ENCODE data around the gene ABHD10. TPM values are rescaled to one million over a fixed set of nuclear protein-coding genes. Genes with fewer than 3 reads are reported as not detected.
"Not testable (repeated sequence)": the region's sequence is repeated elsewhere in the genome, so short reads cannot be mapped to it uniquely, and the experiment has no call there.

ABHD10 gene
- total RNA-seq, 1 experiment from 2014 or later, result 36.1 TPM

DNA sequence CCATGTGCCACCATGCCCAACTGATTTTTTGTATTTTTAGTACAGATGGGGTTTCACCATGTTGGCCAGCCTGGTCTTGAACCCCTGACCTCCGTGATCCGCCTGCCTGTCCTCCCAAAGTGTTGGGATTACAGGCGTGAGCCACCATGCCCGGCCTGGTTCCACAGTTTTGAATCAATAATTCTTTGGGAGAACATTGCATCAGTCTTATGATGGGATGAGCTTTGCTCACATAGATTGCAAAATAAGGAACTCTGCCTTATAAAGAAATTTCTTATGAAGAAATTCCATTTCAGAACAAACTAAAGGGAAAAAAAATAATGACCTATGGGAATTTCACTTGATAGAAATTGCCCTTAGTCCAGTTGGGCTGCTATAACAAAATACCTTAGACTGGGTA lies 39.9 kb downstream of the ABHD10 start:
- no peaks in the 10 kb centered on the region for H3K36me3 ChIP-seq (replicated peaks; ENCODE audit: control insufficient read depth, insufficient read depth, low read length)
- no peak for DNase-seq

DNA sequence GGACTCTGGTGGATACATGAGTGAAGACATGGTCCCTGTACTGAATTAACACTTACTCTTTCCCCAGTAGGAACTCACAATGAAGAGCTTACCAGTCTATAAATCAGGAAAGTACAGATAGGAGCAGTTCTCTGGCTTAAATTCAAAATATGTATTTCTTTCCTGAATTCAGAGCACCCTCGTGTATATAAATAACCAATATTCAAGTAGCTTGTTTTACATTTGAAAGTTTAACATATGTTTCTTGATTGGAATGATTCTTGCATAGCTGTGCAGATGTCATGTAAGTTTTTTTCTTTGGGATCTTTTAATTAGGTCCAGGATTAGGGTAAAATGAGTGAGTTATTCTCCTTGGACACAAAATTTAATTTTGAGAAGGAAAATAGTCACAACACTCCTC lies 40.9 kb downstream of the ABHD10 start:
- Histone ChIP-seq H3K36me3 (replicated peaks; ENCODE audit: control insufficient read depth, insufficient read depth, low read length) (no peaks in the 10 kb centered on the region), H3K4me3 (ENCODE audit: insufficient read depth, low read depth, low read length) (no peak overlapping the region), H3K27me3 (ENCODE audit: control insufficient read depth, insufficient read depth, low read length) (no peaks in the 10 kb centered on the region)
- DNase-seq, result no peak

More for the DNA sequence above, 39.9 kb downstream of the ABHD10 start:
- Histone ChIP-seq H3K27me3 (ENCODE audit: control insufficient read depth, insufficient read depth, low read length) (no peaks in the 10 kb centered on the region), H3K4me3 (ENCODE audit: insufficient read depth, low read depth, low read length) (no peak overlapping the region)

DNA sequence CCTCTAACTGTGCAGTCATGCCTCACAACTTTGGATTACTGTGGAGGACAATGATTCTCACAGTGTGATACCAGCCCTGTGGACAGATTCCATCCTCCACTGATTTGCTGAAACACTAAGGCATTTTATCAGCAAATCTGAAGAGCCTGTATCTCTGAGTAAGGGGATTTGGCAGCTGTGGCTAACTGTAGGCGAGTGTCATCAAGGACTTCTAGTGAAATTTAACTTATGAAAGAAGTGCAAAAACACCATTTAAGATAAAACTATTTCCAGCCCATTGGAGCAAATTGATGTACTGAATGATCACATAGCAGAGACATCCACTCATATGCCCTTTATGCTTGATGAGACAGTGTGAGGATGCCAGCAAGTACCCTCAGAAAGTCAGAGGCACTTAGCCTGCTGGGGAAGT lies 41.9 kb downstream of the ABHD10 start:
- Histone ChIP-seq H3K27me3 (ENCODE audit: control insufficient read depth, insufficient read depth, low read length) (no peaks in the 10 kb centered on the region), H3K36me3 (replicated peaks; ENCODE audit: control insufficient read depth, insufficient read depth, low read length) (no peaks in the 10 kb centered on the region), H3K4me3 (ENCODE audit: insufficient read depth, low read depth, low read length) (no peak overlapping the region)
- no peak for DNase-seq

DNA sequence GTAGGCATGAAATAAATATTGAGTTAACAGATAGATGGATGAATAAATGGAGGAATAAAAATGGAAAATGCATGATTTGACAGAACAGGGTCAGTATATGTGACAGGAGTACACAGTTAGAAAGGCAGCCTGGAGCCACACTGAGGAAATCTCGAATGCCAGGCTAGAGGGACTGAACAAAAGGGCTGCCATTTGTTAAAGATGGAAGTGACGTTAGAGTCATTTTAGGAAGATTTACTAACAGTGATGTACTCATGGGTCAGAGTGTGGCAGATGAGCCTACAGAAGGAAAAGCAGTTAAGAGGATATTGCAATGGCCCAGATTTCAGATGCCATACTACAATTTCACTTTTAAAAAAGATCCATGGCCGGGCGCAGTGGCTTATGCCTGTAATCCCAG lies 48.3 kb downstream of the ABHD10 start:
- no peak for DNase-seq
- Histone ChIP-seq H3K4me3 (ENCODE audit: insufficient read depth, low read depth, low read length) (no peak overlapping the region), H3K36me3 (replicated peaks; ENCODE audit: control insufficient read depth, insufficient read depth, low read length) (no peaks in the 10 kb centered on the region), H3K27me3 (ENCODE audit: control insufficient read depth, insufficient read depth, low read length) (no peaks in the 10 kb centered on the region)

DNA sequence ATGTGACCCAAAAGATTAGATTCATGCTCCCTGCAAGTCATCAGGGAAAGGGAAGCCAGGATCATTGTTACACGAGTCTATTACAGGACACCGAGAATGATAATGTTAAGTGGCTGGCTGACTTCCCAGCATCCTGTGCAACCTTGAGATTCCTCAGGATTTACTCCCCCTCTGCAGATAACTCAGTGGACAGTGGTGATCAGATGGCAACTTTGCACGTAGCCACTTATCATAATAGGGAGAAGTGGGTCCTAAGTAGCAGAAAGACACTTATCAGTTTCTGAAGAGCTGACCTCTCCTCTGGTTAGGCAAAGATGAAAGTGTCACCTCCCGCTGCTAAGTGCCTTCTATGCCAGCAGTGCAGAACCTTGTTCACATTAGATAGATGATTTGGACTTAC lies 49.0 kb downstream of the ABHD10 start:
- DNase-seq, result no peak
- Histone ChIP-seq H3K27me3 (ENCODE audit: control insufficient read depth, insufficient read depth, low read length) (no peaks in the 10 kb centered on the region), H3K36me3 (replicated peaks; ENCODE audit: control insufficient read depth, insufficient read depth, low read length) (no peaks in the 10 kb centered on the region; the same call in 1 of the 2 replicates), H3K4me3 (ENCODE audit: insufficient read depth, low read depth, low read length) (no peak overlapping the region)

DNA sequence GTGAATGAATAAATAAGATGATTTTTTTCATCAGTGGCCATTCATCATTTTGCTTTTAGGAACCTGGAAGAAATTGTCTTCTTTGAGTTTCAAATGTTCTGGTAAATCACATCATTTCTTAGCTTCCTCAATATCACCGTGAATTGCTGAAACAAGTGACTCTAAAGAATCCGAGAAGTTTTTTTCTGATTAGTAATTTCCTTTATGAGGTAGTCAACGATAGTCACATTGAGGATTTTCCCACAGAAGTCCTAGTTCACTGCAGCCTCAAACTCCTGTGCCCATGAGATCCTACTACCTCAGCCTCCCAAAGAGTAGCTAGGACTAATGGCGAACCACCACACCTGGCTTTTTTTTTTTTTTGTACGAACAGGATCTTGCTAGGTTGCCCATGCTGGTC lies 52.1 kb downstream of the ABHD10 start:
- H3K4me3 ChIP-seq (ENCODE audit: insufficient read depth, low read depth, low read length), result no peak overlapping the region
- no peaks in the 10 kb centered on the region; the same call in 1 of the 2 replicates for H3K36me3 ChIP-seq (replicated peaks; ENCODE audit: control insufficient read depth, insufficient read depth, low read length)
- no peaks in the 10 kb centered on the region for H3K27me3 ChIP-seq (ENCODE audit: control insufficient read depth, insufficient read depth, low read length)
- no peak for DNase-seq

DNA sequence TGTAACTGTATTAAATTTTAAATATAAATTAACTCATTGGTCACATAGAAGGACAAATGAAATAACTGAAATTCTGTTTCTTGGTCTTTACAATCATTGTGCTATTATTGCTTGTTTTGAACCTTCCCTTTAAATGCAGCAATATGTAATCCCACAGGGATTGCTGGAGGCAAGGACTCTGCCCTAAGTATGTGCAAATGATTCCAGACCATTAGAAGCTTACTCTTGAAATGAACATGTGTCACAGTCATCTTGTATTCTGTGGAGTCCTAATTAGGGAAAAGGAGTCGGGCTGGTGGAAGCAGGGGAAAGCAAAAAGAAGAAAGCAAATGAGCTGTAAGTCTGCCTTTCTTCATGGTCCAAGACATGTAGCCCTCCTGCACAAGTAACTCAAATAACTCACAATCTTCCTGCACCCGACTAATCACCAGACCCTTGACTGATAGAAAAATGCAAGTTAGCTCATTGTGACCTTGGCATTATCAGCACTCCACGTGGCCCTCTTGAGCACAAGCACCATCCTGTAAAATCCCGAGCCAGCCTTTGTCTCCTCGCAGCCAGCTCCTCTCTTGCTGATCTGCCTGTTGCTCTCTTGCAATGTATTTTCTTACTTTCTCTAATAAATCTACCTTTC lies 53.4 kb downstream of the ABHD10 start:
- H3K36me3 ChIP-seq (replicated peaks; ENCODE audit: control insufficient read depth, insufficient read depth, low read length), result no peaks in the 10 kb centered on the region; the same call in 1 of the 2 replicates
- no peaks in the 10 kb centered on the region for H3K27me3 ChIP-seq (ENCODE audit: control insufficient read depth, insufficient read depth, low read length)
- DNase-seq, result no peak
- H3K4me3 ChIP-seq (ENCODE audit: insufficient read depth, low read depth, low read length), result no peak overlapping the region

DNA sequence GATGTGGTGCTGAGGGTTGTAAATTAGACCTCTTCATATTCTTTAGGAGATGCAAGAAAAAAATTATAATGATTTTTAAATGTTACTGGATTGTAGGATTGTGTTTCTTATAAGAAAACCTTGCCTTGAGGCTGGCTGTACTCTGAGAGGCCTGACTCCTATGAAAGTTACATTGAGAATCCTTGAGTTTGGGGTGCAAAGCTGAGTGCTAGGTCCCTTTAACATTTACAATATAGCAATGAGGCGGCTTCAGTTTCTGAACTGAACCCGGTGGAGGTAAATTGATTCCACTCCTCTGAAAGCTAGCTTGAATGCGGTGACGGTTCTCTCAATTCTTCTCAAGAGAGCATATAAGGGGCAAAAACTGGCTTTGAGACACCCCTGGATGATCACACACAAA lies 55.6 kb downstream of the ABHD10 start, which contains the start of gene TMPRSS7:
TSS of gene TMPRSS7 (plus strand) at position 301 of the 400 bp plus-strand sequence. CDS start 110 bp downstream, outside the sequence.
- H3K27me3 ChIP-seq (ENCODE audit: control insufficient read depth, insufficient read depth, low read length), result no peaks in the 10 kb centered on the region
- DNase-seq, result no peak
- no peaks in the 10 kb centered on the region; the same call in 1 of the 2 replicates for H3K36me3 ChIP-seq (replicated peaks; ENCODE audit: control insufficient read depth, insufficient read depth, low read length)
- no peak within 1 kb of the TSS for H3K4me3 ChIP-seq (ENCODE audit: insufficient read depth, low read depth, low read length)

DNA sequence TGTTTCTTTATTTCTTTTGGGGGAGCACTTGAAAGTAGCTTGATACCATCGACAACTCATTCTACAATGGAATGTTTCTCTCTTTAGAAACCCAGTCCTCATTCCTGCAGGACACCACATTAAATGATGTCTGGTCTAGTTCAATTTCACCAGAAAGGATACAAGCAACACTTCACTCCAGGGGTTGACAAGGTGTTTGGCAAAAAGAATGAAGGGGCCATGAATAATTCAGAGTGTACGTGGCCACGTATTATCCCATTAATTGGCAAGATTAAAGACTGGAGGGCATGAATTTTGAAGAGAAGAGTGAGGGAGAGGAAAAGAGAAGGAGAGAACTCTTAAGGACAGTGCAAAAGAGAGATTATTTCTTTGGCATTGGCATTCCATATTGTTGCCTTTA lies 56.4 kb downstream of the ABHD10 start:
- Histone ChIP-seq H3K4me3 (ENCODE audit: insufficient read depth, low read depth, low read length) (no peak overlapping the region), H3K36me3 (replicated peaks; ENCODE audit: control insufficient read depth, insufficient read depth, low read length) (no peaks in the 10 kb centered on the region; the same call in 1 of the 2 replicates)
- DNase-seq, result no peak

DNA sequence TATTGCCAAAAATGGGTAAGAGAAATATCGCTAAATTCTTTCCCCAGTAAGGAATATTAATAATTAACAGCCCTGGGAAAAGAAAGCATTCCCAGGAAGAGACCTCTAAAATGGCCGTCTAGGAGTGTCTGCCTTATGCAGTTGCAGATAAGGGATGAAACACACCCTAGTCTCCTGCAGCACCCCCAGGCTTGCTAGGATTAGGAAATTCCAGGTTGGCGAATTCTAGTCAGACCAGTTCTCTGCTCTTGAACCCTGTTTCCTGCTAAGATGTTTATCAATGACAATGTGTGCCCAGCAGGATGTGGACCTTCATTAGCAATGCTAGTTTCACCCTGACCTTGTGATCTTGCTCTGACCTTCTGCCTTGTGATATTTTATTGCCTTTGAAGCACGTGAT lies 58.4 kb downstream of the ABHD10 start:
- DNase-seq; H3K27me3 ChIP-seq (ENCODE audit: control insufficient read depth, insufficient read depth, low read length); H3K36me3 ChIP-seq (replicated peaks; ENCODE audit: control insufficient read depth, insufficient read depth, low read length); H3K4me3 ChIP-seq (ENCODE audit: insufficient read depth, low read depth, low read length): not testable (repeated sequence)

More for the DNA sequence above, 56.4 kb downstream of the ABHD10 start:
- no peaks in the 10 kb centered on the region for H3K27me3 ChIP-seq (ENCODE audit: control insufficient read depth, insufficient read depth, low read length)

DNA sequence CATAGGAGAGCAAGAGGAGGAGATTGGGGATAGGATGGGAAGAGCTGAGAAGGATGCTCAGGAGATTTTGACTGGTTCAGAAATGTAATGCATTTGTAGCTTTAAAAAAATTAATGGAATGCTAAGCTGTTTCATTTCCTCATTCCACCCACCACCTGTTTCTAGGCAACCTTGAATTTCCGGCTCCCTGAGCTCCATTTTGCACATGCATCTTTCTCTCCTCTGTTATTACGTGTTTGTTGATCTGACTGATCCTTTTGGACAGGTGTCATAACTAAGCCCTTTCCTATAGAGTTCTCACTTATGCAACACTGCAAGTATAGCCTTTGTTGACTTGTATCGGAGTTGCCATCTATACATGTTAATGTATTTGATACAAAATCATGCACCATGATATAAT lies 60.0 kb downstream of the ABHD10 start:
- DNase-seq, result no peak
- Histone ChIP-seq H3K36me3 (replicated peaks; ENCODE audit: control insufficient read depth, insufficient read depth, low read length) (no peaks in the 10 kb centered on the region), H3K4me3 (ENCODE audit: insufficient read depth, low read depth, low read length) (no peak overlapping the region), H3K27me3 (ENCODE audit: control insufficient read depth, insufficient read depth, low read length) (no peaks in the 10 kb centered on the region)

DNA sequence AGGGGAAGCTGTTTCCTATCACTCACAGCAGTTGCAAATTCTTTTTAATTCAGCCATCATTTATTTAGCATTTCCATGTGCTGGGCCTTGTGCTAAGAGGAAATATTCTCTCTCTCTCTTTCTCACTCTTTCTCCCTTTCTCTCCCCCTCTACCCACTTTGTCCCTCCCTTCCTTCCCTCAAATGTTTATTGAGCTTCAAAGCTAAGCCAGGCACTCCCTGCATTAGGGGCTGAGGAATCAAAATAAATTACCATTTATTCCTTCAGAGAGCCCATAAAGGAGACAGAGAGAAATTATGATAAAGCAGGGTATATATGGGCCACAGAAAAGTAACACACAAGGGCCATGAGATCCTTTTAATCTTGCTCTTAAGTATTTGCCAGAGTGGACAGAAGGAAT lies 62.5 kb downstream of the ABHD10 start:
- DNase-seq, result no peak
- no peak overlapping the region for H3K4me3 ChIP-seq (ENCODE audit: insufficient read depth, low read depth, low read length)
- no peaks in the 10 kb centered on the region for H3K27me3 ChIP-seq (ENCODE audit: control insufficient read depth, insufficient read depth, low read length)
- no peaks in the 10 kb centered on the region for H3K36me3 ChIP-seq (replicated peaks; ENCODE audit: control insufficient read depth, insufficient read depth, low read length)

DNA sequence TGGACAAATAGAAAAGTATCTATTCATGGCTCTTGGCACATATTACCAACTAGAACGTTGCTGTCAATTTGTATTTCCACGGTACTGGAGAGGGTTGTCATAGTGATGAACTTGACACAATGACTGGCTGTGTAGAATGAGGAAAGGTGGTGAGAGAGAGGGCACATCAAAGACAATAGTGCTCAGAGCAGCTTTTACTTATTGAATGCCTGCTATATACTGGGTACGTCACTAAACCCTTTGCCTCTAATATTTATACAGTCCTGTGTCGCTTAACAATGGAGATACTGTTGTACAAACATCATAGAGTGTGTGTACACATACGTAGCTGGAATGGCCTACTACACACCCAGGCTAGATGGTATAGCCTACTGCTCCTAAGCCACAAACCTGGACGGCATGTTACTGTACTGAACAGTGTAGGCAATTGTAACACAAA lies 64.0 kb downstream of the ABHD10 start:
- Histone ChIP-seq H3K4me3 (ENCODE audit: insufficient read depth, low read depth, low read length) (no peak overlapping the region), H3K36me3 (replicated peaks; ENCODE audit: control insufficient read depth, insufficient read depth, low read length) (no peaks in the 10 kb centered on the region), H3K27me3 (ENCODE audit: control insufficient read depth, insufficient read depth, low read length) (no peaks in the 10 kb centered on the region)
- no peak for DNase-seq

All from H7 (cell line).